Lower leg skin (tissue), 4 donors: ENCODE measurements around the gene ZDHHC7. TPM values are rescaled to one million over a fixed set of nuclear protein-coding genes. Genes with fewer than 3 reads are reported as not detected.

ENCODE experiments used
- DNase-seq, 2 donors: peaks; one replicate each; pipeline ENCODE4 v3.0.0-alpha.2; 2019; ENCODE audit warnings: low spot score in 2 of 2
- H3K4me3 ChIP-seq: fragments of 200-600 bp; sonication (generic); 2 replicates; pipeline ENCODE4 v1.5.1; 2017; ENCODE audit warnings: mild to moderate bottlenecking, low read depth; ENCODE audit not compliant: poor library complexity, severe bottlenecking
- CTCF ChIP-seq, 3 donors: fragments of 450-650 bp; IDR thresholded peaks; one replicate each; pipeline ENCODE4 v1.5.1; 2016; ENCODE audit warnings: antibody characterized with exemption in 3 of 3, mild to moderate bottlenecking in 3 of 3, moderate library complexity in 2 of 3
- POLR2A ChIP-seq, 2 donors: fragments of 450-650 bp; IDR thresholded peaks; one replicate each; pipeline ENCODE4 v1.6.1; 2016 to 2017; ENCODE audit warnings: antibody characterized with exemption in 2 of 2, mild to moderate bottlenecking in 1 of 2, moderate library complexity in 1 of 2
- WGBS, 2 donors: methylation state at CpG; one replicate each; pipeline ENCODE4 v1.1.5; 2018; 5-methylcytosine and 5-hydroxymethylcytosine counted together
- intact Hi-C: fragments of 100-400 bp; cut with DNase I; formaldehyde crosslinking; loops from one replicate; pipeline ENCODE4 v1.15.0; 2023; ENCODE audit warnings: low total_unique reads
- total RNA-seq, 4 donors: library from RNA; depleted of rRNA; stranded (reverse); fragments of >200 nt; gene quantifications; one replicate each; pipeline ENCODE4 v1.1.0, GENCODE V29; 2016

The ZDHHC7 gene
- total RNA-seq, 4 donors from 2014 or later = 39.7 to 56.5 (median 47.3) TPM

- H3K4me3 ChIP-seq = no peak overlapping the region
- intact Hi-C loops = loop anchor here (10.0 kb wide), 1 partner anchor 1169 kb away; no protein-coding TSS in a partner anchor
- 83 to 86% methylated on average over 23 of the region's 23 CpGs for WGBS, 2 donors
- no peak for TF ChIP-seq CTCF (IDR thresholded peaks at IDR 0.05)
- no peak for TF ChIP-seq POLR2A (IDR thresholded peaks at IDR 0.05)
- no peak for DNase-seq
Observed at GRCh38 chr16:85045641-85046471, 34.5 kb upstream of the ZDHHC7 start.

- WGBS, 2 donors = 98 to 99% methylated on average over 5 of the region's 5 CpGs
- H3K4me3 ChIP-seq = no peak overlapping the region
- DNase-seq = no peak
- TF ChIP-seq CTCF (IDR thresholded peaks at IDR 0.05) (no peak), POLR2A (IDR thresholded peaks at IDR 0.05) (no peak)
- intact Hi-C loops = loop anchor here (10.0 kb wide), 1 partner anchor 1170 kb away; no protein-coding TSS in a partner anchor
Observed at GRCh38 chr16:85045077-85045476, 33.7 kb upstream of the ZDHHC7 start.

- no peak for DNase-seq
- intact Hi-C loops = loop anchor here (10.0 kb wide), 1 partner anchor 1172 kb away; no protein-coding TSS in a partner anchor
- H3K4me3 ChIP-seq = no peak overlapping the region
- 92 to 93% methylated on average over 6 of the region's 6 CpGs for WGBS, 2 donors
- no peak for TF ChIP-seq POLR2A (IDR thresholded peaks at IDR 0.05)
- no peak for TF ChIP-seq CTCF (IDR thresholded peaks at IDR 0.05)
Observed at GRCh38 chr16:85042606-85043005, 31.3 kb upstream of the ZDHHC7 start.

- DNase-seq = no peak
- intact Hi-C loops = loop anchor here (10.0 kb wide), 1 partner anchor 1173 kb away; no protein-coding TSS in a partner anchor
Observed at GRCh38 chr16:85042167-85042526, 30.8 kb upstream of the ZDHHC7 start.

More at GRCh38 chr16:85042167-85042526, 30.8 kb upstream of the ZDHHC7 start:
- TF ChIP-seq CTCF (IDR thresholded peaks at IDR 0.05) = no peak
- no peak for TF ChIP-seq POLR2A (IDR thresholded peaks at IDR 0.05)
- no peak overlapping the region for H3K4me3 ChIP-seq
- 84% methylated on average over 6 of the region's 6 CpGs for WGBS, 2 donors
